HG03139 (cell line): ENCODE data around the gene USP24.

Experiments used
- ATAC-seq: cut with Tn5 transposase; IDR thresholded peaks from one replicate; pipeline ENCODE4 v1.9.1; 2021; ENCODE audit not compliant: unreplicated experiment

The USP24 gene

GRCh38 chr1:55073187-55073916 is 141.8 kb downstream of the USP24 start:
- ATAC-seq: peak; percentile 53

DNA sequence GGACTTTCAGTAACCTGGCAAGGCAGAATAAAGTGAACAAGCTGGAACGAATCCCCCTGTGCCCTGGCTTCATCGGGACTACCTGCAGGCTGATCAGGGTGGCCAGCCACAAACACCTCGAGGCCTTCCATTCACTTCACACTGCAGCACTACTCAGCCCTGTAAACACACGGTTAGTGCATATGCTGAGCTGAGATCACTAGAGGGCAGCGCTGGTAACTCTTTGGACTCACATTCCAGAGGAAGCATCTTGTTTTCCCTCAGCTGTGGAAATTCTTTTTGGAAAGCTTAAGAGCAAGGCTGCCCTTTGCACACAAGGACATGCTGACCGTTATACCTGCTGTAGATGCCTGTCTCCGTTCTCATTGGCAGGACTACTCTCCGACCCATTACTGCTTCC is 143.7 kb downstream of the USP24 start:
- ATAC-seq: no peak

DNA sequence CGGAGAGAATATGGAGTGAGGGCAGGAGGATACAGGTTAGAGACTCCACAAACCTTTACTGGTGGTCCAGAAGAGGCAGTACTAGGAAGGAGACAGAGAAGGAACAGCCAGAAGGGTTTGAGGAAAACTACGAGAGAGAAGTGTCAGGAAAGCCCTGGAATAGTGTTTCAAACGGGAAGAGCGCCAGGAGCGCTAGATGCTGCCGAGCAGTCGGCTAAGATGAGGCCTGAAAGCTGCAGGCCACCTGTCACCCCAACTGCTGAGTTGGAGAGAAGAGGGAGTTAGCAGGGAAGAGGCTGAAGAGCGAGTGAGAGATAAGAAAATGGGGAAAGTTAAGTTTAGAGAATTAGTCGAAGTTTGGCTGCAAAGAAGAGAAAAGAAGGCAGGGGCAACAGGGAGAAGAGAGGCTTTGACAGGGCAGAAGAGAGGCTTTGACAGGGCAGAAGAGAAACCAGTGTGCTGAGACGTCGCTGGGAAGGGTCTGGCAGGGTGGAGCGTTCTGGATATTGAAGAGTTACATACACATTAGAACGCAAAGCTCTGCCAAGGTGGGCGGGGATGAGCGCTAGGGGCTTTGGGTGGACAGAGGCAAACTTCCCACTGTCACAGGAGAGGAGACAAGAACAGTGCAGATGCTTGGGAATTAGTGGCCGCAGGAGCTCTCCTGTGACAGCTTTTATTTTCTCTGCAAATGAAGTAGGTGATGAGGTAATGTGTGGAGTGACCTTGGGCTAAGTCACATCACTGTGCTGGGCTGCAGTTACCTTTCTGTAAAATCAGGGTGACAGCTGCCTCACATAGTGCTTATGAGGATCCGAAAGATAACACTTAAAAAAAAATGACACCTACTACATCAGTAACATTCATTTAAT is 144.6 kb downstream of the USP24 start:
- no peak for ATAC-seq

GRCh38 chr1:55069280-55069679 is 145.9 kb downstream of the USP24 start:
- no peak for ATAC-seq

DNA sequence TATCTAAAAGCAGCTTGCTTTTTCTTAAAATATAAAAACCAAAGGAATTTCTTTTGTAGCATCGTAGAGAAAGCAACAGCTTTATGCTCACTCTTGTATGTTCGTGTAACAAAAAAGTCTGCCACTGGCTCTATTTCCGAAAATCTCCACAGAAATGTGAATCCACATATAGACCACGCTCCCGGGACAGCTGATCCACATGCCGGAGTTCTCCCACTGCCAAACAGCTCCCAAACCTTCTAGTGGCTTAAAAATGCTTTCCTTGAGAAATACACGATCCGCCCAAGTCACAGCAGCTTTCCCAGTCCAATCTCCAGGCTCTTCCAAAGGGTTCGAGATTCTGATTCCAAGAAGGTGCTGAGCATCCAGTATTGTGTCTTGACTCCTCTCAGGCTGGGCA is 146.5 kb downstream of the USP24 start:
- no peak for ATAC-seq

DNA sequence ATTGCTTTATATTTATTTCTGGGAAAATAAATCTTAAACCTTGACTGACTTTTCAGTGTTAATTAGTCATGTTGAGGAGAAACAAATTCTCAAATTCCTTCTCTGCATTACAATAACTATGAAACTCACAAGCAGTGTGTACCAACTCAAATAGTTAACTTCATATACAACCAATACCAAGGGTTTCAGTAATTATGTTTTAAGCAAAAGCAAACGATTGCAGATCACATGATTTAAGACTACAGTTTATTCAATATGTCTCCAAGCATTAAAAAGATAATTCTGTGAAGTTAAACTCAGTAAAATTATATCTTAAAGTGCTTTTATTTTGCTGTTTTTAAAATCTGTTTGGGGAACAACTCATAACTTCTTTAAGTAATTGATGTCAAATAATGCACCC is 147.2 kb downstream of the USP24 start:
- no peak for ATAC-seq

DNA sequence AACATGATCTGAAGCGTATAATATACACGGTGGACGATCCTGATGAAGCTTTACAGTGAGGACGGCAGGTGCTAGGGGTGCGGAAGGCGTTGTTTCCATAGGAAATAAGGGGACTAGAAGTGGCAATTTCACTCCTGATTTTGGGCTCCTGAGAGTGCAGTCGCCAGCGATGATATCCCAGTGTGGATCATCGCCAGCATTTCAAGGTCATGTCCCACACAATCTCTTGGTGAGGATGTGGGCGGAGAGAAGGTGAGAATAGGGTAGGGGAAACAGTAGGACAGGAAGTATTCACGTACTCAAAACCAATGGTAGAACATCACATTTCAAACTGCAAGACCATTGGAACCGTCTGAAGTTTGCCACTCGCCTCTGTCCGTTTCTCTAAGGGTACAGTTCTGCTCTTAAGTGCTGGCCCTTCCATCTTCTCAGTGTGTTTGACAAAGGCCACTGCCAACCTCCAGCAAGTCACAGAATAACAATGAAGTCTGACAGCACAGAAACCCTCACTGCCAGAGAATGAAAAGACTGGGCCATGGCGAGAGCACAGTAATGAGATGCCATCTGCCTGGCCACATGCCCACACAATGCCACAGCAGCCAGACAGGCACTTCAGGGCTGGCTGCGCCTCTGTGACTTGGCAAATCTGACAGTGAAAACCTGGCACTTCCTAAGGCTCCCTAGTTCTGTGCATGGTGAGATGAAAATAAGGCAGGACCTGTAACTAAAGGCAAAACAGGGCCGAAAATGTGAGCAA is 148.0 kb downstream of the USP24 start:
- ATAC-seq: no peak

DNA sequence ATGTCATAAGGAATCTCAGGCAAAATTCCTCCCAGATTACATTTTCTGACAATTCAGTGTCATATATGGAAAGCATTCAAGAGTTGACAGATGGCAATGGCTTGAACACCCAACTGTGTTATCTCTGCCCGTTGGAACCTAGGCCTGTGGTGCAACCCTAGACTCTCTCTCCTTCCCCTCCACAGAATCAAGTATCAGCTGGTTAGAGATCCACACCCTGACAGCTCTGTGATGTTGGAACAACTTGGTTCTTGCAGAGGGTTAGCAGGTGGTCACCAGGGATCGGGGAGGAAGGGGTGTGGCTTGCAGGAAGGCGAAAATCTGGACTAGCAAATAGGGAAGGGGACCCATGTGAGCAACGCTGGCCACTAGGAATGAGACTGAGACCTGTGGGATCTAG is 149.5 kb downstream of the USP24 start:
- no peak for ATAC-seq

DNA sequence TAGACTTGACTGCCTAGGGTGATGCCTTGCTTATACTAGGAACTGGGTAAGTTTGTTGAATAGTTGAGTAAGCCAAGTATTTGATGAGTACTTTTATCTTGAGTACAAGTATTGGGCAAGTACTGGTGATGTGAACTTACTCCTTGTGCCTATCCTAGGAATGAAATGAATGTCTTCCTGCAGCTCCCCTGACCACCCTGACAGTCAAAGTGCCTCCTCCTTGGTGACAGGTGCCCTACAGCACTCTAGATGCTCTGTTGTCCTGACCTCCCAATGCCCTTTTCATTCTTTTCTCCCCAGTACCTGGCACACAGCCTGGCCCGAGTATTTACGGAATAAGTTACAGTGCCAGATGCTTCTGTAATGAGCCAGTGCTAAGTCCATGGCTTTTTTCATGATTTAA is 150.3 kb downstream of the USP24 start:
- ATAC-seq: no peak

- no peak for ATAC-seq
These were observed 151.0 kb downstream of the USP24 start for GRCh38 chr1:55064071-55064581.

- ATAC-seq: no peak
These were observed 151.6 kb downstream of the USP24 start for GRCh38 chr1:55063577-55063942.

DNA sequence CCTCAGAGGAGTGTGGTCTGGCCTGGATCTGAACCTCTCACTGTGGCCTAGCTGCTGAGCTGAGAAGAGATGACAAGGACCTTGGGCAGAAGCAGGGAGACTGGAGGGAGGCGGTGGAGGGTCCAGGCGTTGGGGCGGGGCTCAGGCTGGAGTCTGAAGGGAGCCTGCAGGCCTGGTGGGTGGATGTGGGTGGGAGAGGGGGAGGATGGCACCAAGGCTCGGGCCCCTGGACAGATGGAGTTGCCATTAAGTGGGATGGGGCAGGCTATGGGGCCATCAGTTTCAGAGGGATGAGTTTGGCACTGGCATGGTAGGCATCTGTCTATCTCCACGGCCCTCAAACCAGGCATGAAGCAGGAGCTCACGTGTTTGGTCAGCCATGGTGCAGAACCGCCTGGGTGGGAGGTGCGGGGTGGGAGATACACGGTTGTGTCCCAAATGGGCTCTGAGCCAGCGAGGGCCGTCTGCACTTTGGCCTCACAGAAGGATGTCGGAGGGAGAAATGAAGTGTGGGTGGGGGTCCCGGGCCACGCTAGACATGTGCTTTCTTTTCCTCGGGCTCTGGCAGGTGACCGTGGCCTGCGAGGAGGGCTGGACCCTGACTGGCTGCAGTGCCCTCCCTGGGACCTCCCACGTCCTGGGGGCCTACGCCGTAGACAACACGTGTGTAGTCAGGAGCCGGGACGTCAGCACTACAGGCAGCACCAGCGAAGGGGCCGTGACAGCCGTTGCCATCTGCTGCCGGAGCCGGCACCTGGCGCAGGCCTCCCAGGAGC is 152.2 kb downstream of the USP24 start:
- no peak for ATAC-seq

DNA sequence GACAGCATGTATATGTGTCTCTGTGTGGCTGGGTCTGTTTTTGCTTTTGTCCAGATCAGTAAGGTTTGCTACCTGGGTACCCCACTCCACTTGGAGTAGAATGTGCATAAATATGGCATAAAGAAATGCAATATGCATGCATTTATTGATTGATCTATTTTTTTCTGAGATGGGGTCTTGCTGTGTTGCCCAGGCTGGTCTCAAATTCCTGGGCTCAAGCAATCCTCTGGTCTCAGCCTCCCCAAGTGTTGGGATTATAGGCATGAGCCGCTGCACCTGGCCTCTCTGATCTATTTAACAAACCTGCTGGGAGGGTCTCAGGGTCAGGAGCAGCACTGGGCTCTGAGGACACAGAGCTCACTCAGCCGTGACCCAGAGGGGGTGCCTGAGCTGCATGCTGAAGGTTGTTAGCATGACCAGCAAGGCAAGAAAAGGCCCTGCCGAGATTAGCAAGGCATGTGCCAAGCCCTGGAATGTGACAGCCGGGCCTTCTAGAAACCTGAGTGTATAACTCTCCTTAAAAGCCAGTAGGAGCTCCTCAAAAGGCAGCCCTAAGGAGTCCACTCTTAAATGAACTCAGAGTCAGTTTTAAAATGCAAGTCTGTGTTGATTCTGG is 153.3 kb downstream of the USP24 start:
- no peak for ATAC-seq

DNA sequence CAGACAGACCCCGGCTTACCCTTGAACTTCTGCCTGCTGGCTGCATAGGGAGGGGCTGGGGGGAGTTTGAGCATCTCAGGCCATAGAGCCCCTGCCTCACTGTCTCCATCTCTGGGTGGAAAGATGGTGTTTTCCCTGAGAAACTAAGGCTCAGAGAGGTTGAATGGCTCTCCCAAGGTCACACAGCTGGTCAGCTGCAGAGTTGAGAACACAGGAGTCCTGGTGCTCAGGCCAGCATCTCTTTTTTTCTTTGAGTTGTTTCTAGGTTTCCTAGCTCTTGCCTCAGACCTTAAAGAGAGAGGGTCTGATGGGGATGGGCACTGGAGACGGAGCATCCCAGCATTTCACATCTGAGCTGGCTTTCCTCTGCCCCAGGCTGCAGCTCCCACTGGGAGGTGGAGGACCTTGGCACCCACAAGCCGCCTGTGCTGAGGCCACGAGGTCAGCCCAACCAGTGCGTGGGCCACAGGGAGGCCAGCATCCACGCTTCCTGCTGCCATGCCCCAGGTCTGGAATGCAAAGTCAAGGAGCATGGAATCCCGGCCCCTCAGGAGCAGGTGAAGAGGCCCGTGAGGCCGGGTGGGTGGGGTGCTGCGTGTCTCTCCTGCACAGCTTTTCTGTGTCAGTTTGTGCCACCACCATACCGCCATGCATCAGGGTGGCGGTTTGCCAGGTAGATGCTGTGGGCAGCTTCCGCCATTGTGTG is 154.0 kb downstream of the USP24 start:
- no peak for ATAC-seq

GRCh38 chr1:55060133-55060999 is 154.8 kb downstream of the USP24 start:
- ATAC-seq: no peak

- no peak for ATAC-seq
These were observed 155.6 kb downstream of the USP24 start for GRCh38 chr1:55059302-55060132.

DNA sequence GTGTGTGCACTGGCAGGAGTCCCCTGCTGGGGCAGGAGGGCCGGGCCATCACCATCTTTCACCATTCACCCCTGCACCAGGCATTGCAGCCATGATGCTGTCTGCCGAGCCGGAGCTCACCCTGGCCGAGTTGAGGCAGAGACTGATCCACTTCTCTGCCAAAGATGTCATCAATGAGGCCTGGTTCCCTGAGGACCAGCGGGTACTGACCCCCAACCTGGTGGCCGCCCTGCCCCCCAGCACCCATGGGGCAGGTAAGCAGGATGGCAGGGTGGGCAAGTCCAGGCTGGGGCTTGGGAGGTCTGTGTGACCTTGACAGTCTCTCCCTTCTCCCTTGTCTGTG is 157.2 kb downstream of the USP24 start:
- no peak for ATAC-seq
